GM19193 (cell line): Measurements from ENCODE around the gene ERP29.

Experiments
- POLR2A ChIP-seq: IDR thresholded peaks from 4 replicates; pipeline ENCODE4 v1.6.1; 2011; ENCODE audit not compliant: insufficient read depth, insufficient read length; ENCODE audit errors: extremely low read depth

Gene ERP29

GRCh38 chr12:111995782-111996480, 17.3 kb upstream of the ERP29 start:
- TF ChIP-seq POLR2A: no peak

GRCh38 chr12:111997300-111997699, 15.9 kb upstream of the ERP29 start:
- TF ChIP-seq POLR2A: no peak

DNA sequence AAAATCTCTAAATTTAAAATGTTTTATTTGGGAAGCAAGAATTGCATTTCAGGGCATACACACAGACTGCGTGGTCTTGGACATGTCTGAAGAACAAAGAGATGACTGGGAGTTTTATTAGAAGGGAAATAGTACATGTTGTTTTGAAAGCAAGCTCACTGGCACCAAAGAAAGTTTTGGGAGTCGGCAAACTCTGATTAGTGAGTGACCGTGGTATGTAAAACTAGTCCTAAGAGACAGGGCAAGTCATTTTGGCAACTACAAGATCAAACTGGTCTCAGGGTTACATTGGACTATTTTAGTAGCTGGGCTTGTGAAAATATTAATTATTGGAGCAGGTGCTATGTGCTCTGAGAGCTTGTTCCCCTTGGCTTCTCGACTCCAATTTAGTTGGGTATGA, 15.2 kb upstream of the ERP29 start:
- TF ChIP-seq POLR2A: no peak

GRCh38 chr12:112000820-112001219, 12.4 kb upstream of the ERP29 start:
- TF ChIP-seq POLR2A: no peak

GRCh38 chr12:112001576-112001975, 11.7 kb upstream of the ERP29 start:
- TF ChIP-seq POLR2A: no peak

DNA sequence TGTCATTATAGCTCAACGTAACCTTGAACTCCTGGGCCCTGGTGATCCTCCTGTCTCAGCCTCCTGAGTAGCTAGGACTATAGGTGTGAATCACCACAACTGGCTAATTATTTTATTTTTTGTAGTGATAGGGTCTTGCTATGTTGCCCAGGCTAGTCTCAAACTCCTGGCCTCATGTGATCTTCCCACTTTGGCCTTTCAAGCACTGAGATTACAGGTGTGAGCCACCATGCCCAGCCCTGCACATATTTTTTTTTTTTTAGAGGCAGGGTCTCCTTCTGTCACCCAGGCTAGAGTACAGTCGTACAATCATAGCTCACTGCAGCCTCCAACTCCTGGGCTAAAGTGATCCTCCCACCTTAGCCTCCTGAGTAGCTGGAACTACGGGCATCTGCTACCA, 9.2 kb upstream of the ERP29 start:
- no peak for TF ChIP-seq POLR2A

DNA sequence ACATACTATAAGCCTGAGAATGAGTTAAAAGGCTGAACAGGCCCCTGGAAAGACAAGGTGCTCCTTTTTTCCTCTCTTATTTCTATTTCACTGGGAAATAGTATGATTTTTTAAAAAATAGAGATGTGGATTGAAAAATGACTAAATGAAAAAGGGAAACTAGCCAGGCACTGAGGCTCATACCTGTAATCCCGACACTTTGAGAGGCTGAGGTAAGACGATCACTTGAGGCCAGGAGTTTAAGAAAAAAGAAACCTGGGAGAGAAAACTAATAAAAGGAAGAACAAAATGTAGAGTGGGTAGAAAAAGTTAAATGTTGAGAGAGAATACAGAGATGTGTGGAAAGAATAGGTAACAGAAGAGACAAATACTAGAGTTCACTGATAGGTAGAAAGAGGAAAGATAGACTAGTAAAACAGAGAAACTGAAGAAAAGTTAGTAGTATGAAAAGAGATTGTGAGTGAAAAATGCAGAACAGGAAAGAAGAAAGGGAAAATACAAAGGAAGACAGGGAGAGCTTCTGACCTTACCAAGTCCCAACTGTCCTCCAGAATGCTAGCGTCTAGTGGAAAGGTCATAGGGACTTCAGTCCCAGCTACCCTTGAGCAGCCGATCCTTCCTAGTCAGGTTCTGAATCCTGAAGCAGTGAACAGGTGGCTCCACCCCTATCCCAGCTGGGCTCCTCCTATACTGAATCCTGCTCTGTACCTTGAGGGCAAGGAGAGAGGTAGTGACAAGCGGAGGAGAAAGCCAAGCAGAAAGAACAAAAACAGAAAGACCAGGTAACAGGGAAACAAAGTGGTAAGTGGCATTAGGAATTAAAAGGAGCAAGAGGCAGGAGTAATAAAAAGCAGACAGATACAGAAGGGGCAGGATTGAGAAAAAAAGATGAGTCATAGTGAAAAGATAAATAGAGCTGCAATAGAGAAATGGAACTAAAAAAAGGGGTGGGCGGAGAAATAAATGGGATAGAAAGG, 7.5 kb upstream of the ERP29 start:
- TF ChIP-seq POLR2A: no peak

DNA sequence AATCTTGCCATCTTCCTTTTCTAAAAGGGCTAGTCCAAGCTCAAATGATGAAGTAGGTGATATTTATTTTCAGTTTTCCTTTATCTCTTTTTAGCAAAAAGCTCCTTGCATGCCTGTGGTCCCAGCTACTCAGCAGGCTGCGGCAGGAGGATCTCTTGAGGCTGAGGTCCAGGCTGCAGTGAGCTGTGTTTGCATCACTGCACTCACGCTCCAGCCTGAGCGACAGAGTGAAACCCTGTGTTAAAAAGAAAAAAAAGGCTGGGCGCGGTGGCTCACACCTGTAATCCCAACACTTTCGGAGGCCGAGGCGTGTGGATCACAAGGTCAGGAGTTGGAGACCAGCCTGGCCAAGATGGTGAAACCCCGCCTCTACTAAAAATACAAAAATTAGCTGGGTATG, 5.3 kb upstream of the ERP29 start:
- no peak for TF ChIP-seq POLR2A

GRCh38 chr12:112008918-112009317, 4.3 kb upstream of the ERP29 start:
- TF ChIP-seq POLR2A: no peak

GRCh38 chr12:112010415-112011344, 2.5 kb upstream of the ERP29 start:
- TF ChIP-seq POLR2A: no peak

DNA sequence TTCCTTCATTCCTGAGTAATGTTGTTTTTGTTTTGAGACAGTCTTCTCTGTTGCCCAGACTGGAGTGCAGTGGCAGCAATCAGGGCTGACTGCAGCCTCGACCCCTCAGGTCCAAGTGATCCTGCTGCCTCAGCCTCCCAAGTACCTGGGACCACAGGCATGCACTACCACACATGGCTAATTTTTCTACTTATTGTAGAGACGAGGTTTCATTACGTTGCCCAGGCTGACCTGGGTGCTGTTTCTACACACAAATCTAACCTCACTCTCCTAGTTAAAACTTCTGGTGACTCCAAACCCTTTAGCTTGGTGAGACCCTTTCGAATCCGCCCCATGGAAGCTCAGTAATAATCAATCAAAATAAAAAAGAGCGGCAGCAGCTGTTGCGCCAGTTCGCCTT, 1.5 kb upstream of the ERP29 start:
- TF ChIP-seq POLR2A: no peak

GRCh38 chr12:112013601-112014402, 576 bp downstream of the ERP29 start:
- peak; percentile 84 for TF ChIP-seq POLR2A

GRCh38 chr12:112015938-112016337, 2.7 kb downstream of the ERP29 start:
- no peak for TF ChIP-seq POLR2A

DNA sequence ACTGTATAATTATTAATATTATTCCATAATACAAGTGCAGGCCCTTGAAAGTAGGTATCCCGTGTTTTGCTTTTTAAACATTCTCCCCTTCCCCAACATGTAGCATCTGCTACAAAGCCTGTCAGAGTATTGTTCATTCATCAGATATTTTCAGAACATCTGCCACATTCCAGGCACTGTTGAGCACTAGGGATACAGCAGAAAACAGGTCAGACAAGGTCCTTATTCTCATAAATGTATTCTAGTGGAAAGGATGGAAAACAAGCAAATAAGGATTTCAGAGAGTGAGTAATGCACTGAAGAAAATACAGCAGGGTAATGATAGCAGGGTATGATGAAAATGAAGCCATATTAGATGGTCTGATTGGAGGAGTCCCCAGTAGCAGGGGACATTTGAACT, 3.8 kb downstream of the ERP29 start:
- no peak for TF ChIP-seq POLR2A
